Frontal cortex (tissue), 4 donors: ENCODE data around the gene HID1. TPM values are rescaled to one million over a fixed set of nuclear protein-coding genes. Genes with fewer than 3 reads are reported as not detected.
"Not testable (repeated sequence)": the region's sequence is repeated elsewhere in the genome, so short reads cannot be mapped to it uniquely, and the experiment has no call there.

Source experiments
- DNase-seq, 2 donors: peaks; one replicate each; pipeline ENCODE4 v3.0.0; 2012; ENCODE audit warnings: low spot score in 2 of 2
- FAIRE-seq: peaks from 2 replicates; lab custom pipeline; 2012; peaks lifted over from hg19 to GRCh38; lab: Jason Lieb, UNC
- total RNA-seq: library from RNA; depleted of rRNA; stranded (reverse); fragments of >200 nt; gene quantifications from one replicate; pipeline ENCODE4 v1.2.3, GENCODE V29; 2014
- donor health status: control.
- donor health status: control.
- donor health status: control.

HID1 gene
- total RNA-seq, 1 donor from 2014 or later = 17.1 TPM

DNA sequence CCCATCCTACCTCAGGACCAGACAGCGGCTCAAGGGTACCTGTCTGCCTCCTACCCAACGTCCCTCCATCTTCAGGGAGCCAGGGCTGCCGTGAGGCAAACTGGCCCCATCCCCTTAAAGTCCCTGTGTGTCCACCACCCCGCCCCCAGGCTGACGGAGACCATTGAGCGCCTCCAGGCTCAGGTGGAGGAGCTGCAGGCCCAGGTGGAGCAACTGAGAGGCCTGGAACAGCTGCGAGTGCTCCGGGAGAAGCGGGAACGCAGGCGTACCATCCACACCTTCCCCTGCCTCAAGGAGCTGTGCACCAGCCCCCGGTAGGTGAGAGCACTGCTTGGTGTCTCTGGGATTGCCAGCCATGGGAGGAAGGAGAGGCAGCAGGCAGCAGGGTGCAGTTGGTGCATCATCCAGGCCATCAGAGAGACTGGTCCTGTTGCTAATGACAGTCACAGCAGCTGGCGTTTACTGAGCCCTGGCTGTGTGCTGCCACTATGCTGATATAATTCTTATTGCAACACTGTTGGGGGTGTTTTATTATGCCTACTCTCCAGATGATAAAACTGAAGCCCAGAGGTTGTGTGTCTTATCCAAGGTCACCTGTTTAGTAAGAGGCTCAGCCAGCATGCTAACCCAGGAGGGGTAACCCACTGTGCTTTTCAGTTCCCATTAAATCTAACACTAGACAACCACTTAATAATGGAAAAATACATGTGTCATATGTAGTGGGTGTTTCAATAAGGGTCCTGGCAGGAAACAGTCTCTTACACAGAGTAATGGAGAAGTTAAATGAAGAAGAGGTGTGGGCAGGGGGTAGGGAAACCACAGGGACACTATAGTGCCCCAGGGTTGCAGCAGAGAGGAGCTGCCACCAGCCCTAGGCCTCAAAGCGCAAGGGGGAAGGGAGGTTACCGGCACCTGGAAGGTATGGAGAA is 29.6 kb upstream of the HID1 start:
- DNase-seq = no peak
- FAIRE-seq = no peak

GRCh38 chr17:74999523-74999922 is 27.0 kb upstream of the HID1 start:
- no peak for DNase-seq
- FAIRE-seq = no peak

DNA sequence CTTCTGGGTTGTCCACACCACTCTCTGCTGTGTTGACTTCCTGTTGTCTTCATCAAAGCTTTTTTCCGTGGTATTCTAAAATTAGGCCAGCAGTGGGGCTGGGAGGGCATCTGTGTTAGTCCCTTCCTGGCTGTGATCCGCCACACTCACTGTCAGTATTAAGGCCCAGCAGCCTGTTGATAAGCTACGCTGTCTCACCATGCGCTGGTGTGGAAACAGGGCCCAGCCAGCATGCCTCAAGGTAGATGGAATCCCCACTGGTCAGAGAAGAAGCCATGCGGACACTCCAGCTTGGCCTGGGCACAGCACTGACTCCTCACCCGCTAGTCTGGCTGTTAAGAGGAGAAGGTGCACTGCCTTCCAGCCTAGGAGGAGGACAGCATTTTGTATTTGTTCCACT is 26.2 kb upstream of the HID1 start:
- FAIRE-seq (no peak), DNase-seq (no peak)

DNA sequence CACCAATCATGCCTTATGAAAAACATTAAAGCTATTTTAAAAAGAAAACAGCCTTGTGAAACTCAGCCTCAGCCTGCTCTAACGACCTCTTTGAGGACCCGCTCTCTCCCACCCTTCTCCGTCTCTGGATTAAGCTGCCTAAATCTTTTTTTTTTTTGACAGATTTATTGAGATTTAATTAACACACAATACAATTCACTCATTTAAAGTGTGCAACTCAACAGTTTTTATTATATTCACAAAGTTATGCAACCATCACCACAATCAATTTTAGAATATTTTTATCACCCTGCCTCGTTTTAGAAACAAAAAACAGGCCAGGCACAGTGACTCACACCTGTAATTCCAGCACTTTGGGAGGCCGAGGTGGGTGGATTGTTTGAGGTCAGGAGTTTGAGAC is 23.3 kb upstream of the HID1 start:
- no peak for FAIRE-seq
- no peak for DNase-seq

GRCh38 chr17:74994440-74994839 is 21.9 kb upstream of the HID1 start:
- no peak for FAIRE-seq

GRCh38 chr17:74992223-74992622 is 19.7 kb upstream of the HID1 start:
- FAIRE-seq (no peak), DNase-seq (no peak)

More at GRCh38 chr17:74994440-74994839, 21.9 kb upstream of the HID1 start:
- DNase-seq = no peak

DNA sequence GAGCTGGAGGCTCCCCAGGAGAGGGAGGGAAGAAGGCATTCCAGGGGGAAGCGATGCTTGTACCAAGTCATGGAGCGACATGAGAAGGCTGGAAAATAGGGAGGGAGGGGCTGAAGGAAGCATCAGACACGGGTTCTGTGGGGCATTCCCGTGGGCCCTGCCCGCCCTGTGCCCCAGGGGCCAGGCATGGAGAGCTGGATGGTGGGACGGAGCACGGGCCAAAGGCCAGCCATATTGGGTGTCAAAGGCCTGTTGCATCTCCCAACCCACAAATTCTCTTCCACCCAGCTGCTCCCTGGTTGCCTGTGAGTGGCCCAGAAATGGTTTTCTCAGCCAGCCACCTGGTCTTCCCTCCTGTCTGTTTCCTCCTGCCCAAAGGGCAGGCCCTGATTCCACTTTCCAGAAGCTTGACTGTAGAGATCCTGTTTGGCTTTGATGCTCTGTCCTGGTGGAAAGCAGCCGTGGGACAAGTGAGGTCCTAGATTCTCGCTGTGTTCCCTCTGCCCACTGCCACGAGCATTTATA is 18.1 kb upstream of the HID1 start:
- FAIRE-seq (no peak), DNase-seq (no peak)

DNA sequence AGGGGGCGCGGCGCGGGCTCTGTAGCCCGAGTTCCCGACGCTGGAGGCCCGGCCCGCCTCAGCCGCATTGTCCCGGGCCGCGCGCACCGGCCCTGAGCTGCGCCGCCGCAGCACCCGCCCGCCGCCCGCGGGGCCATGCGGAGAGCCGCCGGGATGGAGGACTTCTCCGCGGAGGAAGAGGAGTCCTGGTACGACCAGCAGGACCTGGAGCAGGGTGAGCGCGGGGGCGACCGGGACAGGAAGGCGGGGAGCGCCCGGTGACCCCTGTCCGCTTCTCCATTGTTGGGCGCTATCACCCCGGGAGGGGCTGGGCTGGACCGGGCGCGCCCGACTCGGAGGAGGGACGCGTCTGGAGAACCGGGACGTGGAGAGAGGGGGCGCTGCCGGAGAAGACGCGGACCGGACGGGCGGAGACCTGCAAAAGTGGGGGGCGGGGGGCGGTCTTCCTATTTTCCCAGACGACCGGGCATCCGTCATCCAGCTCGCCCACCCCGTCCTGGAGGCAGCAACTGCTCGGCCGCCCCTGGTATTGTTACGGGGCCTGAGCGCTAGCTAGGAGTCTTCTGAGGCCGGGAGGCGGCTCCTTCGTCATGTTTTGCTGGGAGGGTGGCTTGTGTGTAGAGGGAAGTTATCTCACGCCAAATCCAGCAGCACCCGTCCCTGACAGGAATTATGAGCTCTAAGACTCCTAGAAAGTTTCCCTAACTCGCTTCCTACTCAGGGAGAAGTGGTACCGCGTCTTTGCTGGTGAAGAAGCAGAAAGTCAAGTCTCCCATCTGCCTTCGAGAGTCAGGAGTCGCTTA is 15.6 kb upstream of the HID1 start:
- DNase-seq (peak; percentile 73 to 75), FAIRE-seq (no peak)

- DNase-seq = peak; percentile 94 to 95
- FAIRE-seq = no peak
Observed at GRCh38 chr17:74987418-74987908, 14.9 kb upstream of the HID1 start, which contains the start of gene CDR2L. TSS of gene CDR2L (plus strand) at chr17:74987632. CDS start at chr17:74988044, 412 bp downstream.

- FAIRE-seq = no peak
- no peak for DNase-seq
Observed at GRCh38 chr17:74986206-74986576, 13.6 kb upstream of the HID1 start.

DNA sequence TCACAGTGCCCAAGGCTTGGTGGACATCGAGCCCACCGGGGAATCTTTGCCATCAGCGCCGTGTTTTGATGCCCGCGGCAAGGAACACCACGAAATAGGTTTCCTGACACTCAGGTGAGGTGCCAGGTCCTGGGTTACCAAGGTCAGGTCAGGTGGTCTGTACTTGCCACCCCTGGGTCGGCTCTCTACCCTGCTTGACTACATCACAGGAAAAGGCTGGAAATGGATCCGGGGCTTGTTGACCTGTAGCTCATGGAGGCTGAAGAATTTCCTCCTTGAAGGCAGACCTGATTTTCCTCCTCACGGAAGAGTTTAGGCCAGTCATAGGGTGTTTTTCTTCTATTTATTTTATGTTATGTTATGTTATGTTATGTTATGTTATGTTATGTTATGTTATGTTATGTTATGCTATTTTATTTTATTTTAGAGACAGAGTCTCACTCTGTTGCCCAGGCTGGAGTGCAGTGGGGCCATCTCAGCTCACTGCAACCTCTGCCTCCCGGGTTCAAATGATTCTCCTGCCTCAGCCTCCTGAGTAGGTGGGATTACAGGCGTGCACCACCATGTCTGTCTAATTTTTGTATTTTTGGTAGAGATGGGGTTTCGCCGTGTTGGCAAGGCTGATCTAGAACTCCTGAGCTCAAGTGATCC is 10.2 kb upstream of the HID1 start:
- DNase-seq, FAIRE-seq: not testable (repeated sequence)

DNA sequence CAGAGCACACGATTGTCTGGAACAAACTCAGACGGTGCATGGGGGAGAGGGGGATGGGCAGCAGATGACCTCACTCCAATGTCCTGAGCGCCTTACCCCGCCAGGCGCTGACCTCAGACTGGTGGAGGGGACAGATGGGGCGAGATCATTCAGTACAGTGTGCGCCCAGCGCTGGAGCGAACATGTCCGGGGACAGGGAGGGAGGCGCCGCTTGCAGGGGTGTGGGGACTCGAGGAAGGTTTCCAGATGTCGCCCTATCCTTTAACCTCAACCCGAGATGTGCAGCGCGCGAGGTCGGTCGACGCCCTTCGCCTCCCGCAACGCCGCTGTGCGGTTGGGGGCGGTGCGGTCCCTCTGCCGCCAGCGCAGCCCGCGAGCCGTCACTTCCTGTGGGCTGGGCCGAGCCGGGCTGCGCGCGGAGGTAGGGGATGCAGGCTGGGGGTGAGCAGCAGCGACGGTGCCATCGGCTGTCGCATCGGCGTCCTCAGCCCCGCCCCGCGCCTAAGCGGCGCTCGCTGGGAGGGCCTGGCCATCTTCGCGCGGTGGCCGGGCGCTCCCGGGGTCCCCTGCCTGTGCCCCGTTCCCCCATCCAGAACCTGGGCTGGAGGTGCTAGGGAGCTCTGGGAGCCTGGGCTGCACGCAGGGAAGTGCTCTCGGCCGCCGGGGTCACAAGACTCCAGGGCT is 9.6 kb upstream of the HID1 start:
- DNase-seq = peak; percentile 85 to 86
- FAIRE-seq = no peak

DNA sequence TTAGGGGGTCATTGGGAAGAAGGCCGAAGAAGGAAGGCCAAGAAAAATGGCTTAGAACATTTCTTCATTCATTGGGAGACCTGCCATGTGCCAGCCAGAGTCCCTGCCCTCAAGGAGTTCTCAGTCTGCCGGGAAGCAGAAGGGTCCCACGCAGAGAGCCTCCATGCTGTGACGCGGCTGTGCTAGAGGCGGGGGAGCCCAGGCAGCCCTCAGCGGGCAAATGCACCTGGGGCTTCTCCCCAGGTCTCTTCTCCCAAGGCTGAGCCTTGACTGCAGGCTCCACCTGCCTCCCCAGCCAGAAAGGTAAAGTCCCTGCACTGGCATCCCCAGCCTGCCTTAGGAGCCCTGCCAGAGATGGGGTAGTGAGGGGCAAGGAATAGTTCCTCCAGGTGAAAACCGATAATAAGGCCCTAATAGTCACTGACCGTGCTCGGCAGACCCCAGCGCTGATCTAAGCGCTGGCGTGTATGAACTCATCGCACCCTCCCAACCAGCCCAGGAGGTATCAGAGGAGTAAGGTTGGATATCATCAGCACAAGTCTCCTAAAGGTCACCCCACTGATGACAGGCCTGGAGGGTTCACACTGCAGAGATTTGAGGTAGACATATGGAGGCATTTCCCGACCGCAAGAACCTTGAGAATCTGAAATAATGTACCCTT is 8.9 kb upstream of the HID1 start:
- DNase-seq (no peak), FAIRE-seq (no peak)

DNA sequence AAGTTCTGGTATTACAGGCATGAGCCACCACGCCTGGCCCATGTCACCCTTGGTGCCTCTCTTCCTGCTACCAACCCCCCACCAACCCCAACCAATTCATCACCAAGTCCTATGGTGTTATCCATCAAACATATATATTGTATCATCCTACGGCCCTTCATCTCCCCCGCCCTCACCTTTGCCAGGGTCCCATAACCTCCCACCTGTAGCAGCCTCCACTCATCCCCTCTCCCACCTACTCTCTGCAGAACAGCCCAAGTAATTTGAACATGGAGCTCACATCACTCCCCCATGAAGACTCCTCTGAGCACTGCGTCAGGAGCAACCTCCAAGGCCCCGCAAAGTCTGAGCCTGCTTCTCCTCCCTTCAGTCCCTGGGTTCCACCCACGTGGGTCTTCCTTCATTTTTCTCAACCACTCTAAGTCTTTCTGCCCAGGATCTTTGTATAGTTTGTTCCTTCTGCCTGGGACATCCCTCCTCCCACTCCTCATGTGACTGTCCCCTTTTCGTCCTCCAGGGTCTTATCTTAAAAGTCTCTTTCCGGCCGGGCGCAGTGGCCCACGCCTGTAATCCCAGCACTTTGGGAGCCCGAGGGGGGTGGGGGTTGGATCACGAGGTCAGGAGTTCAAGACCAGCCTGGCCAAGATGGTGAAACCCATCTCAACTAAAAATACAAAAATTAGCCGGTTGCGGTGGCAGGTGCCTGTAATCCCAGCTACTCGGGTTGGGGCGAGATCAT is 7.0 kb upstream of the HID1 start:
- FAIRE-seq = no peak
- DNase-seq = no peak

- no peak for FAIRE-seq
Observed at GRCh38 chr17:74978240-74978639, 5.7 kb upstream of the HID1 start.

DNA sequence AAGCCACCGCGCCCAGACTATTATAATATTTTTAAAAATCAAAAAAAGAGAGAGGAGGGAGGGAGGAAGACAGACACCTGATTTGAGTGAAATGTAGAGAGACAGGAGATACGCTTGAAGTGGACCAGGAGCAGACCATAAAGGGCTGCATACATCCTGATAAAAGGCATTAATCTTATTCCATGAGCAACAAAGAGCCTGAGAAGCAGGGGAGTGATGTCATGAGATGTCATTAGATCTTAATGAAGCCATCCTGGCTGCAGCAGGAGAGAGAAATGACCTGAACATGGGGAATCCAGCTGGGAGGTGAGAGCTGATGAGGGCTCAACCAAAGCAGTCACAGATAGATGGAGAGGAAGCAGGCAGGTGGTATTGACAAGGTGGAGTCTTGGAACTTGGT is 5.2 kb upstream of the HID1 start:
- DNase-seq = no peak
- FAIRE-seq = no peak

More at GRCh38 chr17:74978240-74978639, 5.7 kb upstream of the HID1 start:
- no peak for DNase-seq

GRCh38 chr17:74975943-74976342 is 3.4 kb upstream of the HID1 start:
- no peak for DNase-seq
- no peak for FAIRE-seq

DNA sequence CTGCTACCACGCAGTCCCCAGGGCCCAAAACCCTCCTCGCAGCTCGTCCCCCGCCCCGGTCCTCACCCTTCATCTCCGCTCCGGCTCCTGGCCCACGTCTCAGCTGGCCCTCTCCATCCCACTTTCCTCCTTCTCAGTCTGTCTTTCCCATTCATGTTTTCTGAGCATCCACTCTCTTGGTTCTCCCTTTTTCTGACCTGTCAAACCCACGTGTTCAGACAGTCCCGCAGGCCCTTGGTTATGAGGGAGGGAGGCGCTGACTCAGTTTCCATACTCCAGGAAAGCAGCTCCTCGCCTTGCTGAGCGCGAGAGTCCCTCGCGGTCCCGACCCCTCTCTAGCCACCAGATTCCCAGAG is 392 bp upstream of the HID1 start:
- no peak for FAIRE-seq
- no peak for DNase-seq

- no peak for FAIRE-seq
- DNase-seq = no peak
Observed at GRCh38 chr17:74971842-74972106, 785 bp downstream of the HID1 start.
